Activated CD4-positive, alpha-beta T cell treated with anti-CD3 and anti-CD28 coated beads, Interleukin-2, amount 50 U/mL, for 1 hour (primary cell): ENCODE measurements around the gene GJB3.

Experiments
- DNase-seq: peaks from one replicate; pipeline ENCODE4 v3.0.0-alpha.2; 2020

GJB3 gene

GRCh38 chr1:34827341-34827941 is 46.4 kb downstream of the GJB3 start:
- DNase-seq: no peak

DNA sequence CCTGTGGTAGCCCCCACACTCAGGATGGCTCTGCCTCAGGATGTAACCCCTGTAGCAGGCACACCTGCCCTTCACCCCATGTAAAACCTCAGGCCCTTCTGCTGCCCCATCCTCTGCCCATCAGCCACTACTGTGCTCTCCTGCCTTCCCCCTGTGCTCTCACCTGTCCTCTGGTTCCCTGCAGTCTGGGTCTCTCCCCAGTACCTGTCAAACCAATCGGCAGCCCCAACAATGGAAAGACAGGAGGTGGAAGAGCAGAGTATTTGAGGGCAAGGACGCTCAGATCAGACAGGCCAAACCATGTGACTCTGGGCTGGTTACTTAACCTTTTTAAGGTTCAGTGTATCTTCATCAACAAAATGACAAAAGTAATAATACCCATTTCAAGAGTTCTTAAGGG is 47.6 kb downstream of the GJB3 start:
- DNase-seq: no peak

DNA sequence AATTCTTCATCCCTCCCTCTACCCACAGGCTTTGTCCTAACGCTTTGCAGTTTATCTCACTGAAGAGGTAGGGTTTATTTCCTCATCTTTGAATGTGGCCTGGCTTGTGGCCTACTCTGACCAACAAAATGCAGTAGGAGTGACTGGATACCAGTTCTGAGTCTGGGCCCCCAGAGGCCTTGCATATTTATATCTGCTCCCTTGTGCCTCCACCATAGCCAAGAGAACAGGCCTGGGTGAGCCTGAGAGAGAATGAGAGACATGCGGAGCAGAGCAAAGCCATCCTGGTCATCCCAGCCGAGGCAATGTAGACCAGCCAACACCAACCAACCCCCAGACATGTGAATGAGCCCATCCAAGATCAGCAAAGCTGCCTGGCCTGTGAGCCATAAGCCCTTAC is 48.2 kb downstream of the GJB3 start:
- DNase-seq: no peak

DNA sequence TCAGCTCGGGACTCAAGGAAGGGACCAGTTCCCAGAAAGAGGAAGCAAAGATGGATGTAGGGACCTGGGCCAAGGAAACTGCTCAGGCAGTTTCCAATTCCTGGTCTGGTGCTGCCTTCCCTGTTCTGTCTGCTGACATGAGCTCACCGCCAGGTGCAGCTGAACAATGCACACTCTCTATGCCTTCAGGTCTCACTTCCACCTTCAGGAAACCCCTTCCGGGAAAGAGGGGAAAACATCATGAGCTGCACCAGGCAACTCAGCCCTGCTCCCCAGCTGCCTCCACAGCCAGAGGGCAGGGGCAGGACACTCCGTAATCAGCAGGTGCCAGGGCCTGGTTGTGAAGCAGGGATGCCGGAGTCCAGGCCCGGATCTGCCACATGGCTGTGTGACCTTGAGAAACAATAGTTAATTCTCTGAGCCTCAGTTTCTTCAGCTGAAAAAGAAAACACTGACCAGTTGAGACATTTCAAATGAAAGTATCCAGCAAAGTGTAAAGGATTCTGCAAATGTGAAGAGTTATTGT is 50.8 kb downstream of the GJB3 start:
- DNase-seq: no peak

DNA sequence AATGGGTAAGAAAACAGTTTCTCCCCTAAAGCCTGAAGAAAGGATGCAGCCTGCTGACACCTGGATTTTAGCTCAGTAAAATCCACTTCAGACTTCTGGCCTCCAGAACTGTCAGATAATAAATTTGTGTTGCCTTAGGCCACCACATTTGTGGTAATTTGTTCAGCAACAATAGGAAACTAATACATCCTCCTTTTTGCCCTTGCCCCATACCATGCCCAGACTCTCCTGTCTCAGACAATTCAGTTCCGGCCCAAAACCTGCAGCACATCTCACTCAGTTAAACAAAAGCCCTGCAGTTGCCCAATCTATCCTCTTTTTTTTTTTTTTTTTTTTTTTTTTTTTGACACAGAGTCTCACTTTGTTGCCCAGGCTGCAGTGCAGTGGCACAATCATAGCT is 52.7 kb downstream of the GJB3 start:
- DNase-seq: no peak
